Measurements from ENCODE around the gene ZC3H7A. TPM values are rescaled to one million over a fixed set of nuclear protein-coding genes. Genes with fewer than 3 reads are reported as not detected.

The ZC3H7A gene
- total RNA-seq, 1 donor, result 24.5 TPM

DNA sequence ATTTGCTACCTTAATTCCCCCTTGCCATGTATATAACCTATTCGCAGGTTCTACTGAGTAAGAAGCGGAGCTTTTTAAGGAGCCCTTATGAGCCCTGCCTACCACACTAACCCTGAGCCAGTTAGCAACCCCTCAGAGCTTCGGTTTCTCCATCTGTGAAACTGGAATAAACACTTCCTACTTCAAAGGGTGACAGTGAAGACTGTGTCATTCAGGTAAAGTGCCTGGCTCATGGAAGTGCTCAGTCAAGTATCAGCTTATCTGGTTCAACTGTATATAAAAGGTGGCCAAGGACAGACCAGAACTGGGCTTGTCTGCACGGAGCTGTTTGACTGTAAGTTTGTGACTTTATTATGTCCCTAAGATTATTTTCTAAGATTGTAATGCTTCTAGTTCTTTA, 85.4 kb downstream of the ZC3H7A start:
- no peak for DNase-seq (ENCODE audit: low read depth in 2 of 3, low spot score in 2 of 3)

- DNase-seq (ENCODE audit: low read depth in 2 of 3, low spot score in 2 of 3), result no peak
Measured at GRCh38 chr16:11708421-11708820, 88.6 kb downstream of the ZC3H7A start.

GRCh38 chr16:11707679-11708197, 89.3 kb downstream of the ZC3H7A start:
- DNase-seq (ENCODE audit: low read depth in 2 of 3, low spot score in 2 of 3), result no peak

DNA sequence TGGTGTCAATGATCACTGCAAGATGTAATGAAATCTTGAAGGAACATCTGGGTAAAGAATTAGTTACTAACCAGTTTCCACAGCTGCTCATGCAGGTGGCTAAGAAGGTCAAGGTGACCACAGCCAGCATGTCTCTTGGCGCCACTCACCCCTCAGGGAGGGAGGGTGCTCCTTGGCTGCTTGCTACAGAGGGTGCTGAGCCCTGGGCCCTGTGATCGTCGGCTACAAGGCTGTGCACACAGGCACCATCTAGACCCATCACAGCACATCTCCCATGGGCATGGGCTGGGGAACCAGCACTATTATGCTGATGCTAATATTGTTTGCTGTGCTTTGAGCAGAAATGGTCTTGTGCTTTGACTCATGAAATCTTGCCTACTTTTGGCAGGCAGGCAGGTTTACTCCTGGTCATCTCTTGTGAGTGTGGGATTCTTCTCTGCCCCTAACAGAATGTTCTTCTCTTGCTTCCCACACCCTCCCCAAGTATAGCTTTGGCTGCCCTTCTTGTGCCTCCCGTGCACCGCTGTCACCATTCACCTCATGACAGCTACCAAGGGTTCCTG, 90.8 kb downstream of the ZC3H7A start:
- no peak for DNase-seq (ENCODE audit: low read depth in 2 of 3, low spot score in 2 of 3)

DNA sequence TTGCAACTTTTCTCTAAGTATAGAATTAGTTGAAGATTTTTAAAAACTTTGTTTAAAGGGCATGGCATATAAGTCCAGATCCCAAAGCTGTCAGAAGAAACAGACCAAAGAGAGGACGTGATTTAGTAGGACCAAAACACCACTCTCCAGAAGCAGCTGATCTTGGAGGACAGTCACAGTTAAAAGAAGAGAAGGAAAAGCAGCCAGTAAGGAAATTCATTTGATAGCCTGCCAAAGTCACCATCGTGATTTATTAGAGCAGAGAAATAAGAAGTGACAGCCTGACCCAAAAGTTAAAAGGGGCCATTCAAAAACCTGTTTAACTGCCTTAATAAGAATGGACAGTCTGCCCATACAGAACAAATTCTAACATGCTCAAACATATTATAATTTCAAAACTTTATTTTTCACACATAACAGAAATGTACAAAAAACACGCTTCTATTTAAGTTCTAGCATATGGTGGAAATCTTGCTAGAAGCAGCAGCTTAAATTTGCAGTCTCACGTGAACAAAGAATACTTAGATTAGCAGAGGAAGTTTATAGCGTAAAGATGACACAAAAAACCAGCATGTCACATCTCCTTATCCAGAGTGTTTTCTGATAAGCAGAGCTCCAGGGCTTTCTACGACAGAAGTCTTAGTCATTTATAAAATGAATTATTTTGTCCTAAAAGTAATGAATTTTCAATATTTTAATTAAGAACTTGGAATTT, 91.6 kb downstream of the ZC3H7A start:
- no peak for DNase-seq (ENCODE audit: low read depth in 2 of 3, low spot score in 2 of 3)

Small RNA genes lying within 50 kb of the gene (small RNA-seq; reads per million reads assigned to genes)
- gene RF00017, result not detected

Other genes with a start within 250 kb of the ZC3H7A start
- gene LITAF, start 210.3 kb downstream of the ZC3H7A start, total RNA-seq, result 79.4 TPM
- 15.3 TPM for gene SNN, start 128.8 kb downstream of the ZC3H7A start, total RNA-seq
- gene TXNDC11, start 54.4 kb downstream of the ZC3H7A start, total RNA-seq, result 35.0 TPM
- gene RSL1D1, start 54.3 kb upstream of the ZC3H7A start, total RNA-seq, result 49.8 TPM
- 20.5 TPM for gene GSPT1, start 118.7 kb upstream of the ZC3H7A start, total RNA-seq
- gene NPIPB2, start 144.8 kb upstream of the ZC3H7A start, total RNA-seq, result 8.6 TPM
- 0.27 TPM for gene TNFRSF17, start 168.0 kb upstream of the ZC3H7A start, total RNA-seq
- 20.5 TPM for gene SNX29, start 179.5 kb upstream of the ZC3H7A start, total RNA-seq